CD4-positive, alpha-beta T cell treated with Interleukin-6 for 4 hours (primary cell): Measurements from ENCODE around the gene SMTNL2.
"Not testable (repeated sequence)": the region's sequence is repeated elsewhere in the genome, so short reads cannot be mapped to it uniquely, and the experiment has no call there.

Experiments
- DNase-seq: peaks from one replicate; pipeline ENCODE4 v3.0.0-alpha.2; 2020; ENCODE audit warnings: mixed read lengths

SMTNL2 gene

GRCh38 chr17:4587195-4587594 is 2.9 kb downstream of the SMTNL2 start:
- no peak for DNase-seq

GRCh38 chr17:4587803-4588202 is 3.5 kb downstream of the SMTNL2 start:
- DNase-seq, result no peak

GRCh38 chr17:4588391-4588790 is 4.1 kb downstream of the SMTNL2 start:
- DNase-seq, result no peak

GRCh38 chr17:4588898-4589625 is 4.7 kb downstream of the SMTNL2 start:
- no peak for DNase-seq

- not testable (repeated sequence) for DNase-seq
These were observed 5.7 kb downstream of the SMTNL2 start for GRCh38 chr17:4590042-4590441.

GRCh38 chr17:4590981-4591453 is 6.7 kb downstream of the SMTNL2 start:
- no peak for DNase-seq

GRCh38 chr17:4591529-4591928 is 7.2 kb downstream of the SMTNL2 start:
- DNase-seq, result no peak

GRCh38 chr17:4592240-4593005 is 8.1 kb downstream of the SMTNL2 start:
- no peak for DNase-seq

GRCh38 chr17:4593021-4593421 is 8.7 kb downstream of the SMTNL2 start:
- DNase-seq, result no peak

- DNase-seq, result no peak
These were observed 10.1 kb downstream of the SMTNL2 start for GRCh38 chr17:4594406-4594805.

- peak; percentile 49 for DNase-seq
These were observed 10.8 kb downstream of the SMTNL2 start for GRCh38 chr17:4594931-4595684.

- DNase-seq, result not testable (repeated sequence)
These were observed 11.5 kb downstream of the SMTNL2 start for GRCh38 chr17:4595685-4596342.

GRCh38 chr17:4596636-4597380 is 12.5 kb downstream of the SMTNL2 start:
- no peak for DNase-seq

- DNase-seq, result no peak
These were observed 13.6 kb downstream of the SMTNL2 start for GRCh38 chr17:4597975-4598374.

- no peak for DNase-seq
These were observed 14.6 kb downstream of the SMTNL2 start for GRCh38 chr17:4598776-4599504.

GRCh38 chr17:4599505-4600281 is 15.4 kb downstream of the SMTNL2 start:
- no peak for DNase-seq

GRCh38 chr17:4600563-4600962 is 16.2 kb downstream of the SMTNL2 start:
- no peak for DNase-seq

- no peak for DNase-seq
These were observed 17.0 kb downstream of the SMTNL2 start for GRCh38 chr17:4601326-4601725.

- no peak for DNase-seq
These were observed 17.7 kb downstream of the SMTNL2 start for GRCh38 chr17:4602041-4602440.

GRCh38 chr17:4604111-4604644 is 19.8 kb downstream of the SMTNL2 start:
- DNase-seq, result no peak
